Activated T-helper 2 cell treated with anti-CD3 and anti-CD28 coated beads, Interferon-gamma antibody, Interleukin-2, Interleukin-4, amounts not matched to agents 10 μg/mL and 5 μg/mL and 100 μg/mL, durations not matched to agents 14 hours and 24 hours and 36 hours (primary cell): ENCODE measurements around the gene SLC22A13. TPM values are rescaled to one million over a fixed set of nuclear protein-coding genes. Genes with fewer than 3 reads are reported as not detected.

Experiments used
- total RNA-seq: library from RNA; stranded (reverse); gene quantifications from 2 replicates; pipeline ENCODE4 v1.2.3, GENCODE V29; 2022

SLC22A13 gene
- total RNA-seq, 1 donor from 2014 or later: 0.78 TPM

Other genes with a start within 250 kb of the SLC22A13 start
- 4.3 and 6.9 TPM in 2 replicates for gene PLCD1, start 236.2 kb upstream of the SLC22A13 start, total RNA-seq
- gene DLEC1, start 226.6 kb upstream of the SLC22A13 start, total RNA-seq: 0.02 and 0.16 TPM in 2 replicates
- 68.6 and 69.5 TPM in 2 replicates for gene ACAA1, start 128.7 kb upstream of the SLC22A13 start, total RNA-seq
- gene MYD88, start 127.2 kb upstream of the SLC22A13 start, total RNA-seq: 36.5 and 46.5 TPM in 2 replicates
- 62.2 and 65.8 TPM in 2 replicates for gene OXSR1, start 100.3 kb upstream of the SLC22A13 start, total RNA-seq
- not detected in 2 replicates for gene SLC22A14, start 16.5 kb downstream of the SLC22A13 start, total RNA-seq
- 8.6 and 11.8 TPM in 2 replicates for gene XYLB, start 81.0 kb downstream of the SLC22A13 start, total RNA-seq
- 10.3 and 12.0 TPM in 2 replicates for gene ACVR2B, start 188.1 kb downstream of the SLC22A13 start, total RNA-seq
- gene EXOG, start 230.5 kb downstream of the SLC22A13 start, total RNA-seq: 13.7 and 14.0 TPM in 2 replicates